ENCODE data around the gene FZR1. TPM values are rescaled to one million over a fixed set of nuclear protein-coding genes. Genes with fewer than 3 reads are reported as not detected.

Gene FZR1
- total and polyA plus RNA-seq, 2 experiments from 2014 or later: 16.1 to 39.2 TPM

DNA sequence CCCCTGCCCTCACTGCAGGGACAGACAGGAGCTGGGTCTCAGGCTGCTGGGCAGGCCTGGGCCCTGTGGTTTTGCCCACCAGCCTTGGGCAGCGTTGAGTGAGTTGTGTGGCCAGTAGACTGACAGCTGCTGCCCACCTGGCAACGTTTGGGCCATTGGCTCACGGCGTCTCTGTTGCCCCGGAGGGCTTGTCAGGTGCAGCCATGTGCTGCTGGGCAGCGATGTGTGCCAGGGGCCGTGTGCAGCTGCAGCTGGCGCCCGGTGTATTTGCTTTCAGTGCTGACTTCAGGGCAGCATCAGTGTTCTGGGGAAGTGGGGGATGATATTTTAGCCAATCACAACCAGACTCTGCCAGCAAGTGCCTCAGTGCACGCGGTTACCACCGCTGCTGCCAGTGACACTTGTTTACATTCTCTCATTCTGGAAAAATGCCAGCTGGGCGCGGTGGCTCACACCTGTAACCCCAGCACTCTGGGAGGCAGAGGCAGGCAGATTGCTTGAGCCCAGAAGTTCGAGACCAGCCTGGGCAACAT lies 10.6 kb downstream of the FZR1 start (continued):
- TF ChIP-seq, protein P1, sequence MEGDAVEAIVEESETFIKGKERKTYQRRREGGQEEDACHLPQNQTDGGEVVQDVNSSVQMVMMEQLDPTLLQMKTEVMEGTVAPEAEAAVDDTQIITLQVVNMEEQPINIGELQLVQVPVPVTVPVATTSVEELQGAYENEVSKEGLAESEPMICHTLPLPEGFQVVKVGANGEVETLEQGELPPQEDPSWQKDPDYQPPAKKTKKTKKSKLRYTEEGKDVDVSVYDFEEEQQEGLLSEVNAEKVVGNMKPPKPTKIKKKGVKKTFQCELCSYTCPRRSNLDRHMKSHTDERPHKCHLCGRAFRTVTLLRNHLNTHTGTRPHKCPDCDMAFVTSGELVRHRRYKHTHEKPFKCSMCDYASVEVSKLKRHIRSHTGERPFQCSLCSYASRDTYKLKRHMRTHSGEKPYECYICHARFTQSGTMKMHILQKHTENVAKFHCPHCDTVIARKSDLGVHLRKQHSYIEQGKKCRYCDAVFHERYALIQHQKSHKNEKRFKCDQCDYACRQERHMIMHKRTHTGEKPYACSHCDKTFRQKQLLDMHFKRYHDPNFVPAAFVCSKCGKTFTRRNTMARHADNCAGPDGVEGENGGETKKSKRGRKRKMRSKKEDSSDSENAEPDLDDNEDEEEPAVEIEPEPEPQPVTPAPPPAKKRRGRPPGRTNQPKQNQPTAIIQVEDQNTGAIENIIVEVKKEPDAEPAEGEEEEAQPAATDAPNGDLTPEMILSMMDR (conservative IDR thresholded peaks at IDR 0.05; ENCODE audit: low read depth in 2 of 2): no peak
- TF ChIP-seq CREB1 (CRISPR knock-in tag; IDR thresholded peaks at IDR 0.05; ENCODE audit: low read depth): no peak
- no peak for TF ChIP-seq EZH2phosphoT487 (IDR thresholded peaks at IDR 0.05; ENCODE audit: unreplicated experiment)
- TF ChIP-seq, protein P2, sequence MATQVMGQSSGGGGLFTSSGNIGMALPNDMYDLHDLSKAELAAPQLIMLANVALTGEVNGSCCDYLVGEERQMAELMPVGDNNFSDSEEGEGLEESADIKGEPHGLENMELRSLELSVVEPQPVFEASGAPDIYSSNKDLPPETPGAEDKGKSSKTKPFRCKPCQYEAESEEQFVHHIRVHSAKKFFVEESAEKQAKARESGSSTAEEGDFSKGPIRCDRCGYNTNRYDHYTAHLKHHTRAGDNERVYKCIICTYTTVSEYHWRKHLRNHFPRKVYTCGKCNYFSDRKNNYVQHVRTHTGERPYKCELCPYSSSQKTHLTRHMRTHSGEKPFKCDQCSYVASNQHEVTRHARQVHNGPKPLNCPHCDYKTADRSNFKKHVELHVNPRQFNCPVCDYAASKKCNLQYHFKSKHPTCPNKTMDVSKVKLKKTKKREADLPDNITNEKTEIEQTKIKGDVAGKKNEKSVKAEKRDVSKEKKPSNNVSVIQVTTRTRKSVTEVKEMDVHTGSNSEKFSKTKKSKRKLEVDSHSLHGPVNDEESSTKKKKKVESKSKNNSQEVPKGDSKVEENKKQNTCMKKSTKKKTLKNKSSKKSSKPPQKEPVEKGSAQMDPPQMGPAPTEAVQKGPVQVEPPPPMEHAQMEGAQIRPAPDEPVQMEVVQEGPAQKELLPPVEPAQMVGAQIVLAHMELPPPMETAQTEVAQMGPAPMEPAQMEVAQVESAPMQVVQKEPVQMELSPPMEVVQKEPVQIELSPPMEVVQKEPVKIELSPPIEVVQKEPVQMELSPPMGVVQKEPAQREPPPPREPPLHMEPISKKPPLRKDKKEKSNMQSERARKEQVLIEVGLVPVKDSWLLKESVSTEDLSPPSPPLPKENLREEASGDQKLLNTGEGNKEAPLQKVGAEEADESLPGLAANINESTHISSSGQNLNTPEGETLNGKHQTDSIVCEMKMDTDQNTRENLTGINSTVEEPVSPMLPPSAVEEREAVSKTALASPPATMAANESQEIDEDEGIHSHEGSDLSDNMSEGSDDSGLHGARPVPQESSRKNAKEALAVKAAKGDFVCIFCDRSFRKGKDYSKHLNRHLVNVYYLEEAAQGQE (IDR thresholded peaks at IDR 0.05; ENCODE audit: unreplicated experiment): no peak
- no peak for TF ChIP-seq ZNF331 (CRISPR knock-in tag; IDR thresholded peaks at IDR 0.05; ENCODE audit: low read depth)
- no peak for TF ChIP-seq EZH2 (IDR thresholded peaks at IDR 0.05; ENCODE audit: low read depth, unreplicated experiment)

DNA sequence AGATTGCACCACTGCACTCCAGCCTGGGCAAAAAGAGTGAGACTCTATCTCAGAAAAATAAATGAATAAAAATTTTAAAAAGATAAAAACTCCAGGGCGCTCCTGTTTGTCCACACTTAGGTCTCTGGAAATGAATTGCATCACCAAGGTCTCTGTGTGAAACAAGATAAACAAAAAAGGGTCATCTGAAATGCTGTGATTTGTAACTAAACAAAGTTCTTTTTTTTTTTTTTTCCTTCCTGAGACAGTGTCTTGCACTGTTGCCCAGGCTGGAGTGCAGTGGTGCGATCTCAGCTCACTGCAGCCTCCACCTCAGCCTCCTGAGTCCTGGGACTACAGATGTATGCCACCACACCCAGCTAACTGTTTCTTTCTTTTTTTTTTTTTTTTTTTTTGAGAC lies 11.5 kb downstream of the FZR1 start:
- H3K36me3 Mint-ChIP-seq (ENCODE audit: low read depth): peaks cover 9% of the 10 kb centered on the region
- no peaks in the 10 kb centered on the region for H3K9me2 ChIP-seq (ENCODE audit: insufficient read depth)
- H3K27ac ChIP-seq (ENCODE audit: low read depth): peak overlapping the region; percentile 11; the same call in 1 of the 2 replicates
- H3K4me2 ChIP-seq: no peak overlapping the region
- H3K9me3 Mint-ChIP-seq: no peaks in the 10 kb centered on the region; the same call in 1 of the 3 replicates
- no peaks in the 10 kb centered on the region for H3F3A ChIP-seq (replicated peaks; ENCODE audit: low read depth)
- H3K79me2 ChIP-seq (replicated peaks; ENCODE audit: insufficient read depth): peaks cover 62% of the 10 kb centered on the region
- H3K27ac Mint-ChIP-seq: no peak overlapping the region; the same call in 1 of the 2 replicates
- peaks cover 11% of the 10 kb centered on the region for H3K27me3 Mint-ChIP-seq (ENCODE audit: insufficient read depth, low read depth, poor library complexity)
- H3K36me3 ChIP-seq (ENCODE audit: insufficient read depth): no peaks in the 10 kb centered on the region
- no peak overlapping the region for H3K4me3 Mint-ChIP-seq
- no peak overlapping the region for H2AFZ ChIP-seq
- ATAC-seq: no peak
- H3K4me1 ChIP-seq (ENCODE audit: insufficient read depth): peaks cover 29% of the 10 kb centered on the region
- no peaks in the 10 kb centered on the region for H3K27me3 ChIP-seq (ENCODE audit: insufficient read depth)
- H3K4me1 Mint-ChIP-seq: peaks cover 41% of the 10 kb centered on the region
- H4K20me1 ChIP-seq (replicated peaks; ENCODE audit: insufficient read depth): no peaks in the 10 kb centered on the region; the same call in 1 of the 2 replicates
- no peak overlapping the region for H3K4me3 ChIP-seq
- DNase-seq (ENCODE audit: low spot score): no peak
- no peak for TF ChIP-seq ZNF331 (CRISPR knock-in tag; IDR thresholded peaks at IDR 0.05; ENCODE audit: low read depth)
- TF ChIP-seq EZH2phosphoT487 (IDR thresholded peaks at IDR 0.05; ENCODE audit: unreplicated experiment): no peak
- TF ChIP-seq, protein P3, sequence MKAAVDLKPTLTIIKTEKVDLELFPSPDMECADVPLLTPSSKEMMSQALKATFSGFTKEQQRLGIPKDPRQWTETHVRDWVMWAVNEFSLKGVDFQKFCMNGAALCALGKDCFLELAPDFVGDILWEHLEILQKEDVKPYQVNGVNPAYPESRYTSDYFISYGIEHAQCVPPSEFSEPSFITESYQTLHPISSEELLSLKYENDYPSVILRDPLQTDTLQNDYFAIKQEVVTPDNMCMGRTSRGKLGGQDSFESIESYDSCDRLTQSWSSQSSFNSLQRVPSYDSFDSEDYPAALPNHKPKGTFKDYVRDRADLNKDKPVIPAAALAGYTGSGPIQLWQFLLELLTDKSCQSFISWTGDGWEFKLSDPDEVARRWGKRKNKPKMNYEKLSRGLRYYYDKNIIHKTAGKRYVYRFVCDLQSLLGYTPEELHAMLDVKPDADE (IDR thresholded peaks at IDR 0.05): no peak
- no peak for TF ChIP-seq JUNB (IDR thresholded peaks at IDR 0.05; ENCODE audit: unreplicated experiment)
- TF ChIP-seq EZH2 (IDR thresholded peaks at IDR 0.05; ENCODE audit: low read depth, unreplicated experiment): no peak
- TF ChIP-seq, protein P4, sequence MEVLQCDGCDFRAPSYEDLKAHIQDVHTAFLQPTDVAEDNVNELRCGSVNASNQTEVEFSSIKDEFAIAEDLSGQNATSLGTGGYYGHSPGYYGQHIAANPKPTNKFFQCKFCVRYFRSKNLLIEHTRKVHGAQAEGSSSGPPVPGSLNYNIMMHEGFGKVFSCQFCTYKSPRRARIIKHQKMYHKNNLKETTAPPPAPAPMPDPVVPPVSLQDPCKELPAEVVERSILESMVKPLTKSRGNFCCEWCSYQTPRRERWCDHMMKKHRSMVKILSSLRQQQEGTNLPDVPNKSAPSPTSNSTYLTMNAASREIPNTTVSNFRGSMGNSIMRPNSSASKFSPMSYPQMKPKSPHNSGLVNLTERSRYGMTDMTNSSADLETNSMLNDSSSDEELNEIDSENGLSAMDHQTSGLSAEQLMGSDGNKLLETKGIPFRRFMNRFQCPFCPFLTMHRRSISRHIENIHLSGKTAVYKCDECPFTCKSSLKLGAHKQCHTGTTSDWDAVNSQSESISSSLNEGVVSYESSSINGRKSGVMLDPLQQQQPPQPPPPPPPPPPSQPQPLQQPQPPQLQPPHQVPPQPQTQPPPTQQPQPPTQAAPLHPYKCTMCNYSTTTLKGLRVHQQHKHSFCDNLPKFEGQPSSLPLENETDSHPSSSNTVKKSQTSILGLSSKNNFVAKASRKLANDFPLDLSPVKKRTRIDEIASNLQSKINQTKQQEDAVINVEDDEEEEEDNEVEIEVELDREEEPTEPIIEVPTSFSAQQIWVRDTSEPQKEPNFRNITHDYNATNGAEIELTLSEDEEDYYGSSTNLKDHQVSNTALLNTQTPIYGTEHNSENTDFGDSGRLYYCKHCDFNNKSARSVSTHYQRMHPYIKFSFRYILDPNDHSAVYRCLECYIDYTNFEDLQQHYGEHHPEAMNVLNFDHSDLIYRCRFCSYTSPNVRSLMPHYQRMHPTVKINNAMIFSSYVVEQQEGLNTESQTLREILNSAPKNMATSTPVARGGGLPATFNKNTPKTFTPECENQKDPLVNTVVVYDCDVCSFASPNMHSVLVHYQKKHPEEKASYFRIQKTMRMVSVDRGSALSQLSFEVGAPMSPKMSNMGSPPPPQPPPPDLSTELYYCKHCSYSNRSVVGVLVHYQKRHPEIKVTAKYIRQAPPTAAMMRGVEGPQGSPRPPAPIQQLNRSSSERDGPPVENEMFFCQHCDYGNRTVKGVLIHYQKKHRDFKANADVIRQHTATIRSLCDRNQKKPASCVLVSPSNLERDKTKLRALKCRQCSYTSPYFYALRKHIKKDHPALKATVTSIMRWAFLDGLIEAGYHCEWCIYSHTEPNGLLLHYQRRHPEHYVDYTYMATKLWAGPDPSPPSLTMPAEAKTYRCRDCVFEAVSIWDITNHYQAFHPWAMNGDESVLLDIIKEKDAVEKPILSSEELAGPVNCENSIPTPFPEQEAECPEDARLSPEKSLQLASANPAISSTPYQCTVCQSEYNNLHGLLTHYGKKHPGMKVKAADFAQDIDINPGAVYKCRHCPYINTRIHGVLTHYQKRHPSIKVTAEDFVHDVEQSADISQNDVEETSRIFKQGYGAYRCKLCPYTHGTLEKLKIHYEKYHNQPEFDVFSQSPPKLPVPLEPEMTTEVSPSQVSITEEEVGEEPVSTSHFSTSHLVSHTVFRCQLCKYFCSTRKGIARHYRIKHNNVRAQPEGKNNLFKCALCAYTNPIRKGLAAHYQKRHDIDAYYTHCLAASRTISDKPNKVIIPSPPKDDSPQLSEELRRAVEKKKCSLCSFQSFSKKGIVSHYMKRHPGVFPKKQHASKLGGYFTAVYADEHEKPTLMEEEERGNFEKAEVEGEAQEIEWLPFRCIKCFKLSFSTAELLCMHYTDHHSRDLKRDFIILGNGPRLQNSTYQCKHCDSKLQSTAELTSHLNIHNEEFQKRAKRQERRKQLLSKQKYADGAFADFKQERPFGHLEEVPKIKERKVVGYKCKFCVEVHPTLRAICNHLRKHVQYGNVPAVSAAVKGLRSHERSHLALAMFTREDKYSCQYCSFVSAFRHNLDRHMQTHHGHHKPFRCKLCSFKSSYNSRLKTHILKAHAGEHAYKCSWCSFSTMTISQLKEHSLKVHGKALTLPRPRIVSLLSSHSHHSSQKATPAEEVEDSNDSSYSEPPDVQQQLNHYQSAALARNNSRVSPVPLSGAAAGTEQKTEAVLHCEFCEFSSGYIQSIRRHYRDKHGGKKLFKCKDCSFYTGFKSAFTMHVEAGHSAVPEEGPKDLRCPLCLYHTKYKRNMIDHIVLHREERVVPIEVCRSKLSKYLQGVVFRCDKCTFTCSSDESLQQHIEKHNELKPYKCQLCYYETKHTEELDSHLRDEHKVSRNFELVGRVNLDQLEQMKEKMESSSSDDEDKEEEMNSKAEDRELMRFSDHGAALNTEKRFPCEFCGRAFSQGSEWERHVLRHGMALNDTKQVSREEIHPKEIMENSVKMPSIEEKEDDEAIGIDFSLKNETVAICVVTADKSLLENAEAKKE (CRISPR knock-in tag; IDR thresholded peaks at IDR 0.05): no peak
